Smooth muscle cell (in vitro differentiated cells): ENCODE results near the gene ATP1A3. TPM values are rescaled to one million over a fixed set of nuclear protein-coding genes. Genes with fewer than 3 reads are reported as not detected.

Source experiments
- DNase-seq: peaks from one replicate; lab custom pipeline; 2025; ENCODE audit not compliant: unreplicated experiment; lab: John Stamatoyannopoulos, UW
- H2AFZ ChIP-seq: fragments of 200-600 bp; sonication (generic); 2 replicates; pipeline ENCODE4 v1.6.0; 2016; ENCODE audit warnings: antibody characterized with exemption, low read depth, mild to moderate bottlenecking
- H3F3A ChIP-seq: fragments of 200-600 bp; sonication (generic); 2 replicates; pipeline ENCODE4 v1.6.0; 2017; ENCODE audit warnings: antibody characterized with exemption, low read depth
- H3K27ac ChIP-seq: fragments of 200-600 bp; sonication (generic); 2 replicates; pipeline ENCODE4 v1.5.1; 2016; ENCODE audit warnings: low read depth, mild to moderate bottlenecking
- H3K27me3 ChIP-seq: fragments of 200-600 bp; sonication (generic); 2 replicates; pipeline ENCODE4 v1.6.1; 2016; ENCODE audit warnings: low read depth, mild to moderate bottlenecking
- H3K36me3 ChIP-seq: fragments of 200-600 bp; sonication (generic); 2 replicates; pipeline ENCODE4 v1.5.1; 2016; ENCODE audit warnings: low read depth
- H3K4me1 ChIP-seq: fragments of 200-600 bp; sonication (generic); 2 replicates; pipeline ENCODE4 v1.5.1; 2016; ENCODE audit warnings: low read depth
- H3K4me2 ChIP-seq: fragments of 200-600 bp; sonication (generic); 2 replicates; pipeline ENCODE4 v1.6.0; 2016; ENCODE audit warnings: mild to moderate bottlenecking
- H3K4me3 ChIP-seq: fragments of 200-600 bp; sonication (generic); 2 replicates; pipeline ENCODE4 v1.5.1; 2016; ENCODE audit warnings: mild to moderate bottlenecking
- H3K79me2 ChIP-seq: fragments of 200-600 bp; sonication (generic); 2 replicates; pipeline ENCODE4 v1.6.0; 2016; ENCODE audit warnings: low read depth, mild to moderate bottlenecking
- H3K9ac ChIP-seq: fragments of 200-600 bp; sonication (generic); 2 replicates; pipeline ENCODE4 v1.6.0; 2016; ENCODE audit warnings: low read depth
- H3K9me3 ChIP-seq: fragments of 200-600 bp; sonication (generic); replicated peaks from 2 replicates; pipeline ENCODE4 v1.5.1; 2016; ENCODE audit warnings: low read depth
- H4K20me1 ChIP-seq: fragments of 200-600 bp; sonication (generic); 2 replicates; pipeline ENCODE4 v1.6.0; 2016; ENCODE audit warnings: low read depth
- WGBS: methylation state at CpG from one replicate; pipeline ENCODE4 v1.1.7; 2016; ENCODE audit warnings: low lambda C conversion rate; 5-methylcytosine and 5-hydroxymethylcytosine counted together
- polyA plus RNA-seq: library from polyadenylated mRNA; unstranded; fragments of >200 nt; fragmentation: Nextera tagmentation; extraction: Ambion mirVana; gene quantifications from 2 replicates; pipeline ENCODE4 v1.2.1, GENCODE V29; 2016
- total RNA-seq: library from RNA; depleted of rRNA; stranded (reverse); fragments of >200 nt; gene quantifications from 2 replicates; pipeline ENCODE4 v1.2.3, GENCODE V29; 2014
- TF ChIP-seq, protein P1 (sequence below): fragments of 200-600 bp; sonication (generic); IDR thresholded peaks from 2 replicates; pipeline ENCODE4 v1.5.1; 2017; ENCODE audit warnings: borderline replicate concordance, mild to moderate bottlenecking, antibody characterized with exemption; ENCODE audit not compliant: insufficient read depth, poor library complexity, severe bottlenecking

The ATP1A3 gene
- total and polyA plus RNA-seq, 2 experiments from 2014 or later = not detected

GRCh38 chr19:41977916-41978315 lies 16.1 kb downstream of the ATP1A3 start:
- Histone ChIP-seq H3K4me2 (no peak overlapping the region), H3K4me1 (no peaks in the 10 kb centered on the region), H3K9me3 (no peaks in the 10 kb centered on the region), H3K4me3 (no peak overlapping the region), H4K20me1 (no peaks in the 10 kb centered on the region), H3K27ac (no peak overlapping the region), H2AFZ (no peak overlapping the region), H3F3A (no peaks in the 10 kb centered on the region), H3K9ac (no peak overlapping the region), H3K27me3 (no peaks in the 10 kb centered on the region), H3K79me2 (no peaks in the 10 kb centered on the region), H3K36me3 (no peaks in the 10 kb centered on the region)
- TF ChIP-seq, protein P1, sequence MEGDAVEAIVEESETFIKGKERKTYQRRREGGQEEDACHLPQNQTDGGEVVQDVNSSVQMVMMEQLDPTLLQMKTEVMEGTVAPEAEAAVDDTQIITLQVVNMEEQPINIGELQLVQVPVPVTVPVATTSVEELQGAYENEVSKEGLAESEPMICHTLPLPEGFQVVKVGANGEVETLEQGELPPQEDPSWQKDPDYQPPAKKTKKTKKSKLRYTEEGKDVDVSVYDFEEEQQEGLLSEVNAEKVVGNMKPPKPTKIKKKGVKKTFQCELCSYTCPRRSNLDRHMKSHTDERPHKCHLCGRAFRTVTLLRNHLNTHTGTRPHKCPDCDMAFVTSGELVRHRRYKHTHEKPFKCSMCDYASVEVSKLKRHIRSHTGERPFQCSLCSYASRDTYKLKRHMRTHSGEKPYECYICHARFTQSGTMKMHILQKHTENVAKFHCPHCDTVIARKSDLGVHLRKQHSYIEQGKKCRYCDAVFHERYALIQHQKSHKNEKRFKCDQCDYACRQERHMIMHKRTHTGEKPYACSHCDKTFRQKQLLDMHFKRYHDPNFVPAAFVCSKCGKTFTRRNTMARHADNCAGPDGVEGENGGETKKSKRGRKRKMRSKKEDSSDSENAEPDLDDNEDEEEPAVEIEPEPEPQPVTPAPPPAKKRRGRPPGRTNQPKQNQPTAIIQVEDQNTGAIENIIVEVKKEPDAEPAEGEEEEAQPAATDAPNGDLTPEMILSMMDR = no peak
- DNase-seq = no peak
- WGBS = 94% methylated on average over 22 of the region's 22 CpGs

- H3K9ac ChIP-seq = no peak overlapping the region
- no peak overlapping the region for H3K27ac ChIP-seq
- no peak for DNase-seq
- 89% methylated on average over 8 of the region's 8 CpGs for WGBS
- no peaks in the 10 kb centered on the region for H3K79me2 ChIP-seq
- H3K36me3 ChIP-seq = no peaks in the 10 kb centered on the region
- no peak overlapping the region for H2AFZ ChIP-seq
- no peak overlapping the region for H3K4me2 ChIP-seq
- H3K4me1 ChIP-seq = no peaks in the 10 kb centered on the region
- TF ChIP-seq, protein P1 = no peak
- no peak overlapping the region for H3K4me3 ChIP-seq
- H4K20me1 ChIP-seq = no peaks in the 10 kb centered on the region
- no peaks in the 10 kb centered on the region for H3F3A ChIP-seq
- no peaks in the 10 kb centered on the region for H3K9me3 ChIP-seq
- H3K27me3 ChIP-seq = no peaks in the 10 kb centered on the region
Observed at GRCh38 chr19:41974652-41975051, 19.4 kb downstream of the ATP1A3 start.

DNA sequence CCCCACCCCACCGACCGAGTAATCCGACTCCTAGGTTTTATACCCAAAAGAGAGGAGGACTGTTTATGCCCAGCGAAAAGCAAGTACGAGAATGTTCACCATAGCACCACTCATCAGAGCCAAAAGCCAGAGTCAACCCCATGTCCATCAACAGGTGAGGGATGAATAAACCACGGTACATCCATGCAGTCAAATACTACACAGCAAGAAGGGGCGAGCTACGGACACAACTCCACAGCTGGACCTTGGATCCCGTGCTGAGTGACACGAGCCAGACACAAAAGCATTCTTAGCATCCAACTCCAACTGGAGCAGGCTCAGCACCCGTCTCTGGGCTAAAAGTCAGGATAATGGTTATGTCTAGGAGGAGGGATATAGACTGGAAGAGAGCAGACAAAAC lies 22.7 kb downstream of the ATP1A3 start:
- H2AFZ ChIP-seq = no peak overlapping the region
- no peak overlapping the region for H3K4me3 ChIP-seq
- no peak overlapping the region for H3K4me2 ChIP-seq
- no peaks in the 10 kb centered on the region for H3K79me2 ChIP-seq
- H4K20me1 ChIP-seq = no peaks in the 10 kb centered on the region
- H3F3A ChIP-seq = no peaks in the 10 kb centered on the region
- no peaks in the 10 kb centered on the region for H3K4me1 ChIP-seq
- H3K9me3 ChIP-seq = no peaks in the 10 kb centered on the region
- H3K27me3 ChIP-seq = no peaks in the 10 kb centered on the region
- TF ChIP-seq, protein P1 = no peak
- DNase-seq = no peak
- WGBS = 85% methylated on average over 11 of the region's 11 CpGs
- no peak overlapping the region for H3K9ac ChIP-seq
- no peaks in the 10 kb centered on the region for H3K36me3 ChIP-seq
- H3K27ac ChIP-seq = no peak overlapping the region

DNA sequence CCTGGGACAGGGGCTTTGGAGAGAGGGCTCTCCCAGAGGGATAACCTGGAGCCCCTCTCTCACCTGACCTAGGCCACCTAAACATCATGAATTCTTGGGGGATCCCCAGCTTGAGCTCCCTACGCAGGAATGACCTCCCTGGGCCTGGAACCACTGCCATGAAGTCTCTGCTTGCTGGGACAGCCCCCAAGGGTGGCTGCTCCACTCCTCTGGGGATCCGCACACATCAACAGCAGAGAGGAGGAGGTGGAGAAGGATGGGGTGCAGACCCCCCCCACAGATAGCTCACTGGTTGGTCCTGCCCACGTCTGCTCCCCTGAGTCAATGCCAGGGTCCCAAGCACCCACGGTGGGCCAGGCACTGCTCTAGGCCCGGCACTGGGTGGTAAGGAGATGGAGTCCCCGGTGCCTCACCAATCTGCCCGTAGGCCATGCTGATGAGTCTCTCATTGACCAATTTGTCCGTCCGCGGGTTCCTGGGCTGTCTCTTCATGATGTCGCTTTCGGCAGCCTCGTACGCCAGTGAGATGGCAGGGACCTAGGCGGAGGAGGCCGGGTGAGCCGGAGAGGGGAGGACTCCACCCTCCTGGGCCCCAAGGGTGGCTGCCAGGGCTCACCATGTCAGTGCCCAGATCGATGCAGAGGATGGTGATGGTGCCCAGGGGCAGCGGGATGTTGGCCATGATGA lies 24.1 kb downstream of the ATP1A3 start:
- Histone ChIP-seq H4K20me1 (no peaks in the 10 kb centered on the region), H3K9ac (no peak overlapping the region), H3K36me3 (no peaks in the 10 kb centered on the region), H3K4me1 (no peaks in the 10 kb centered on the region), H3F3A (no peaks in the 10 kb centered on the region), H3K4me2 (no peak overlapping the region), H3K79me2 (no peaks in the 10 kb centered on the region), H2AFZ (no peak overlapping the region), H3K27me3 (no peaks in the 10 kb centered on the region), H3K9me3 (no peaks in the 10 kb centered on the region), H3K27ac (no peak overlapping the region), H3K4me3 (no peak overlapping the region)
- TF ChIP-seq, protein P1 = no peak
- no peak for DNase-seq
- WGBS = 92% methylated on average over 19 of the region's 19 CpGs
